ENCODE measurements around the gene NMNAT3.

The NMNAT3 gene

DNA sequence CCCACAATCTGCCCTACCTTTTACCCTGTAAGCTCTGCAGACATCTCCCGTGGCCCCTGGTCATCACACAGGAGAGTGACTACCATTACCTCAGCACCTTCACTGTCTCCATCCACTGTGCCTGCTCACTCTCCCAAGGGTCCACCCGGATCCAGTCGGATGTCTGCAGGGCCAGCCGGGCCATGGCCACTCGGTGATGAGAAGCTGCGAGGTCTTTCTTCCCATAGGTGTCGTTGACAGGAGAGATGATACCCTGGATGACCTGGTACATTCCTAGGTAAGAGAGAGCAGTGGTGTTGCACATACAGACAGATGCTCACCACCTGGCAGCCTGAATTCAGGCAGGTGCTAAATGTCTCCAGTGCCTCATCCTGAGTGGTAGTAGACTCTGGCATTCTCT, 99.0 kb downstream of the NMNAT3 start:
- TF ChIP-seq EZH2phosphoT487 (IDR thresholded peaks at IDR 0.05; ENCODE audit: borderline replicate concordance), result no peak
- TF ChIP-seq, protein P1, sequence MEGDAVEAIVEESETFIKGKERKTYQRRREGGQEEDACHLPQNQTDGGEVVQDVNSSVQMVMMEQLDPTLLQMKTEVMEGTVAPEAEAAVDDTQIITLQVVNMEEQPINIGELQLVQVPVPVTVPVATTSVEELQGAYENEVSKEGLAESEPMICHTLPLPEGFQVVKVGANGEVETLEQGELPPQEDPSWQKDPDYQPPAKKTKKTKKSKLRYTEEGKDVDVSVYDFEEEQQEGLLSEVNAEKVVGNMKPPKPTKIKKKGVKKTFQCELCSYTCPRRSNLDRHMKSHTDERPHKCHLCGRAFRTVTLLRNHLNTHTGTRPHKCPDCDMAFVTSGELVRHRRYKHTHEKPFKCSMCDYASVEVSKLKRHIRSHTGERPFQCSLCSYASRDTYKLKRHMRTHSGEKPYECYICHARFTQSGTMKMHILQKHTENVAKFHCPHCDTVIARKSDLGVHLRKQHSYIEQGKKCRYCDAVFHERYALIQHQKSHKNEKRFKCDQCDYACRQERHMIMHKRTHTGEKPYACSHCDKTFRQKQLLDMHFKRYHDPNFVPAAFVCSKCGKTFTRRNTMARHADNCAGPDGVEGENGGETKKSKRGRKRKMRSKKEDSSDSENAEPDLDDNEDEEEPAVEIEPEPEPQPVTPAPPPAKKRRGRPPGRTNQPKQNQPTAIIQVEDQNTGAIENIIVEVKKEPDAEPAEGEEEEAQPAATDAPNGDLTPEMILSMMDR (conservative IDR thresholded peaks at IDR 0.05; ENCODE audit: low read length), result no peak
- Histone ChIP-seq H3K4me2 (ENCODE audit: low read depth, low read length, poor library complexity, severe bottlenecking) (no peak overlapping the region), H4K20me1 (ENCODE audit: insufficient read depth, low read length, poor library complexity, severe bottlenecking) (no peaks in the 10 kb centered on the region), H3K4me3 (ENCODE audit: low read length, poor library complexity, severe bottlenecking) (no peak overlapping the region), H3K36me3 (ENCODE audit: insufficient read depth, low read length) (no peaks in the 10 kb centered on the region), H3K9me3 (ENCODE audit: insufficient read depth, low read depth, low read length) (no peaks in the 10 kb centered on the region), H3K9ac (ENCODE audit: low read depth, low read length, poor library complexity, severe bottlenecking) (no peak overlapping the region), H3F3A (ENCODE audit: low read depth) (no peaks in the 10 kb centered on the region), H3K9me2 (replicated peaks; ENCODE audit: low read depth, low read length) (no peaks in the 10 kb centered on the region), H3K79me2 (ENCODE audit: insufficient read depth, low read length) (no peaks in the 10 kb centered on the region), H3K27me3 (ENCODE audit: insufficient read depth, low read length, poor library complexity, severe bottlenecking) (no peaks in the 10 kb centered on the region), H2AFZ (ENCODE audit: low read length) (no peak overlapping the region), H3K4me1 (ENCODE audit: insufficient read depth, low read length, poor library complexity, severe bottlenecking) (peaks cover 3% of the 10 kb centered on the region)

GRCh38 chr3:139577909-139578308, 99.9 kb downstream of the NMNAT3 start:
- Histone ChIP-seq H3K9me3 (ENCODE audit: insufficient read depth, low read depth, low read length) (no peaks in the 10 kb centered on the region), H3K36me3 (ENCODE audit: insufficient read depth, low read length) (no peaks in the 10 kb centered on the region), H3K27me3 (ENCODE audit: insufficient read depth, low read length, poor library complexity, severe bottlenecking) (no peaks in the 10 kb centered on the region), H3F3A (ENCODE audit: low read depth) (no peaks in the 10 kb centered on the region), H3K9me2 (replicated peaks; ENCODE audit: low read depth, low read length) (no peaks in the 10 kb centered on the region), H3K9ac (ENCODE audit: low read depth, low read length, poor library complexity, severe bottlenecking) (no peak overlapping the region), H4K20me1 (ENCODE audit: insufficient read depth, low read length, poor library complexity, severe bottlenecking) (no peaks in the 10 kb centered on the region), H2AFZ (ENCODE audit: low read length) (no peak overlapping the region), H3K4me2 (ENCODE audit: low read depth, low read length, poor library complexity, severe bottlenecking) (no peak overlapping the region), H3K79me2 (ENCODE audit: insufficient read depth, low read length) (no peaks in the 10 kb centered on the region), H3K4me3 (ENCODE audit: low read length, poor library complexity, severe bottlenecking) (no peak overlapping the region), H3K4me1 (ENCODE audit: insufficient read depth, low read length, poor library complexity, severe bottlenecking) (peaks cover 3% of the 10 kb centered on the region)
- no peak for TF ChIP-seq EZH2phosphoT487 (IDR thresholded peaks at IDR 0.05; ENCODE audit: borderline replicate concordance)
- TF ChIP-seq, protein P1 (conservative IDR thresholded peaks at IDR 0.05; ENCODE audit: low read length), result no peak

DNA sequence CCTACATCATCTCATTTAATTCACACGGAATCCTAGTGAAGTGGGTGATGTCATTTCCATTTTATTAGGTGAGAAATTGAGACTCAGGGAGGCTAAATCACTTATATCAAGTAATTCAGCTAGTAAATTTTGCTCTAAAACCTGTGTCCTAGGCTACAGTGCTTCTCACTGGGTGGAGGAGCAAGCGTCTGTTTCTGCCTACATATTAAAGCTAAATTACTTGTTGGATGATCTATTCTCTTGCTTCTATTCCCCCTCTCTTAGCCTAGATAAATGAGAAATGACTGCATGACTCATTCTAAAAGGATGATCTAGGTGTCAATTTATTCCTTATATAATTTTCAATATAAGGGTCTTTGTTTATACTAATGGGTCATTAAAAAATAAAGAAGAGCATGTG, 100.4 kb downstream of the NMNAT3 start:
- H3K79me2 ChIP-seq (ENCODE audit: insufficient read depth, low read length), result no peaks in the 10 kb centered on the region
- no peak overlapping the region for H3K4me2 ChIP-seq (ENCODE audit: low read depth, low read length, poor library complexity, severe bottlenecking)
- H3K4me3 ChIP-seq (ENCODE audit: low read length, poor library complexity, severe bottlenecking), result no peak overlapping the region
- no peak overlapping the region for H3K9ac ChIP-seq (ENCODE audit: low read depth, low read length, poor library complexity, severe bottlenecking)
- H3K27me3 ChIP-seq (ENCODE audit: insufficient read depth, low read length, poor library complexity, severe bottlenecking), result no peaks in the 10 kb centered on the region
- H3K36me3 ChIP-seq (ENCODE audit: insufficient read depth, low read length), result no peaks in the 10 kb centered on the region
- H2AFZ ChIP-seq (ENCODE audit: low read length), result no peak overlapping the region
- no peaks in the 10 kb centered on the region for H3K9me3 ChIP-seq (ENCODE audit: insufficient read depth, low read depth, low read length)
- TF ChIP-seq, protein P1 (conservative IDR thresholded peaks at IDR 0.05; ENCODE audit: low read length), result no peak
- TF ChIP-seq EZH2phosphoT487 (IDR thresholded peaks at IDR 0.05; ENCODE audit: borderline replicate concordance), result no peak
- H4K20me1 ChIP-seq (ENCODE audit: insufficient read depth, low read length, poor library complexity, severe bottlenecking), result no peaks in the 10 kb centered on the region
- no peaks in the 10 kb centered on the region for H3F3A ChIP-seq (ENCODE audit: low read depth)
- no peaks in the 10 kb centered on the region for H3K9me2 ChIP-seq (replicated peaks; ENCODE audit: low read depth, low read length)
- H3K4me1 ChIP-seq (ENCODE audit: insufficient read depth, low read length, poor library complexity, severe bottlenecking), result peaks cover 3% of the 10 kb centered on the region

Data from Loucy (cell line).